ENCODE data around the gene SH3TC1.

The SH3TC1 gene

DNA sequence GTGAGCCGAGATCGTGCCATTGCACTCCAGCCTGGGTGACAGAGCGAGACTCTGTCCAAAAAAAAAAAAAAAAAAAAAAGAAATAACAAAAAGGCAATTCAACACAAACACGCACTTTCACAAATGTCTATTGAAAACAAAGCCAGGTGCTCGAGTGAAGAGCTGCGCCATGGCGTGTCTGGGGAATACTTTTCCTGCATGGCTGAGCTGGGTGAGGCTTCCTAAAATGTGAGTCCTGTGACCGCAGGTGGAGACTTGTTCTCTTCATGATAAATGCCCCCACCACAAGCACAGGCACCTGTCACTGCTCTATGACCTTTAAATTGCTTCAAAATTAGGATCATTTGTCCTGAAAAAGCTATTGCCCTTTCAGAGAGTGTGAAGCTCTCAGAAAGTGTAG lies 36.5 kb upstream of the SH3TC1 start:
- no peaks in the 10 kb centered on the region for H3K9me3 ChIP-seq (ENCODE audit: insufficient read depth, low read length)
- no peak overlapping the region for H3K9ac ChIP-seq (ENCODE audit: low read length)
- H4K20me1 ChIP-seq (ENCODE audit: low read depth, low read length), result no peaks in the 10 kb centered on the region
- TF ChIP-seq EZH2phosphoT487 (conservative IDR thresholded peaks at IDR 0.05; ENCODE audit: low read length), result no peak
- TF ChIP-seq, protein P1, sequence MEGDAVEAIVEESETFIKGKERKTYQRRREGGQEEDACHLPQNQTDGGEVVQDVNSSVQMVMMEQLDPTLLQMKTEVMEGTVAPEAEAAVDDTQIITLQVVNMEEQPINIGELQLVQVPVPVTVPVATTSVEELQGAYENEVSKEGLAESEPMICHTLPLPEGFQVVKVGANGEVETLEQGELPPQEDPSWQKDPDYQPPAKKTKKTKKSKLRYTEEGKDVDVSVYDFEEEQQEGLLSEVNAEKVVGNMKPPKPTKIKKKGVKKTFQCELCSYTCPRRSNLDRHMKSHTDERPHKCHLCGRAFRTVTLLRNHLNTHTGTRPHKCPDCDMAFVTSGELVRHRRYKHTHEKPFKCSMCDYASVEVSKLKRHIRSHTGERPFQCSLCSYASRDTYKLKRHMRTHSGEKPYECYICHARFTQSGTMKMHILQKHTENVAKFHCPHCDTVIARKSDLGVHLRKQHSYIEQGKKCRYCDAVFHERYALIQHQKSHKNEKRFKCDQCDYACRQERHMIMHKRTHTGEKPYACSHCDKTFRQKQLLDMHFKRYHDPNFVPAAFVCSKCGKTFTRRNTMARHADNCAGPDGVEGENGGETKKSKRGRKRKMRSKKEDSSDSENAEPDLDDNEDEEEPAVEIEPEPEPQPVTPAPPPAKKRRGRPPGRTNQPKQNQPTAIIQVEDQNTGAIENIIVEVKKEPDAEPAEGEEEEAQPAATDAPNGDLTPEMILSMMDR (IDR thresholded peaks at IDR 0.05; ENCODE audit: insufficient read depth, low read length, poor library complexity, severe bottlenecking), result no peak
- H3K79me2 ChIP-seq (ENCODE audit: insufficient read depth, low read length), result no peaks in the 10 kb centered on the region
- no peak overlapping the region for H2AFZ ChIP-seq (ENCODE audit: low read depth, low read length, severe bottlenecking)
- H3K4me3 ChIP-seq (ENCODE audit: insufficient read depth, low read length, poor library complexity, severe bottlenecking), result no peak overlapping the region
- H3K27ac ChIP-seq (ENCODE audit: low read depth, low read length), result no peak overlapping the region
- H3K36me3 ChIP-seq (ENCODE audit: low read length), result no peaks in the 10 kb centered on the region
- H3F3A ChIP-seq (ENCODE audit: insufficient read depth), result no peaks in the 10 kb centered on the region
- H3K27me3 ChIP-seq (ENCODE audit: low read length), result no peaks in the 10 kb centered on the region
- H3K4me2 ChIP-seq (ENCODE audit: low read depth, low read length, poor library complexity, severe bottlenecking), result no peak overlapping the region
- H3K9me2 ChIP-seq (replicated peaks; ENCODE audit: insufficient read depth, low read length), result no peaks in the 10 kb centered on the region

DNA sequence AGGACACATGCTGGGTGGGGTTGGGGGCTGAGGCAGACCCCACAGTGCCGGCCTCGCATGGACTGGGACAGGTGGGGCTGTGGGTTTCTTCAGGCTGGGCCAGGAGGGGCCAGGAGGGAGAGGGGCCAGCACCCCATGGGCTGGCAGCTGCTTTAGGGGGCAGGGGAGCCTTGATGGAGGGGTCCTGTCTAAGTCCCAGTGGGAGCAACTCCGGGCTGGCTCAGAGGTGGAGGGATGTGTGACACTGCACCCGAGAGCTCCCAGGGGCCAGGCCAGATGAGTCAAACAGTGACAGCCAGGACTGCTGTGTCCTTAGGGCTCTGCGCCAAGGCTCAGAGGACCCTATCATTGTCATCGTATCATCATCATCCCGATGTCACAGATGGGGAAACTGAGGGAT lies 36.1 kb upstream of the SH3TC1 start:
- Histone ChIP-seq H3K9me3 (ENCODE audit: insufficient read depth, low read length) (no peaks in the 10 kb centered on the region), H3K4me3 (ENCODE audit: insufficient read depth, low read length, poor library complexity, severe bottlenecking) (no peak overlapping the region), H2AFZ (ENCODE audit: low read depth, low read length, severe bottlenecking) (no peak overlapping the region), H3K9ac (ENCODE audit: low read length) (no peak overlapping the region), H3K27me3 (ENCODE audit: low read length) (no peaks in the 10 kb centered on the region), H3K27ac (ENCODE audit: low read depth, low read length) (no peak overlapping the region), H3K9me2 (replicated peaks; ENCODE audit: insufficient read depth, low read length) (no peaks in the 10 kb centered on the region), H4K20me1 (ENCODE audit: low read depth, low read length) (no peaks in the 10 kb centered on the region), H3K36me3 (ENCODE audit: low read length) (no peaks in the 10 kb centered on the region), H3F3A (ENCODE audit: insufficient read depth) (no peaks in the 10 kb centered on the region), H3K79me2 (ENCODE audit: insufficient read depth, low read length) (no peaks in the 10 kb centered on the region), H3K4me2 (ENCODE audit: low read depth, low read length, poor library complexity, severe bottlenecking) (no peak overlapping the region)
- TF ChIP-seq, protein P1 (IDR thresholded peaks at IDR 0.05; ENCODE audit: insufficient read depth, low read length, poor library complexity, severe bottlenecking), result no peak
- no peak for TF ChIP-seq EZH2phosphoT487 (conservative IDR thresholded peaks at IDR 0.05; ENCODE audit: low read length)

DNA sequence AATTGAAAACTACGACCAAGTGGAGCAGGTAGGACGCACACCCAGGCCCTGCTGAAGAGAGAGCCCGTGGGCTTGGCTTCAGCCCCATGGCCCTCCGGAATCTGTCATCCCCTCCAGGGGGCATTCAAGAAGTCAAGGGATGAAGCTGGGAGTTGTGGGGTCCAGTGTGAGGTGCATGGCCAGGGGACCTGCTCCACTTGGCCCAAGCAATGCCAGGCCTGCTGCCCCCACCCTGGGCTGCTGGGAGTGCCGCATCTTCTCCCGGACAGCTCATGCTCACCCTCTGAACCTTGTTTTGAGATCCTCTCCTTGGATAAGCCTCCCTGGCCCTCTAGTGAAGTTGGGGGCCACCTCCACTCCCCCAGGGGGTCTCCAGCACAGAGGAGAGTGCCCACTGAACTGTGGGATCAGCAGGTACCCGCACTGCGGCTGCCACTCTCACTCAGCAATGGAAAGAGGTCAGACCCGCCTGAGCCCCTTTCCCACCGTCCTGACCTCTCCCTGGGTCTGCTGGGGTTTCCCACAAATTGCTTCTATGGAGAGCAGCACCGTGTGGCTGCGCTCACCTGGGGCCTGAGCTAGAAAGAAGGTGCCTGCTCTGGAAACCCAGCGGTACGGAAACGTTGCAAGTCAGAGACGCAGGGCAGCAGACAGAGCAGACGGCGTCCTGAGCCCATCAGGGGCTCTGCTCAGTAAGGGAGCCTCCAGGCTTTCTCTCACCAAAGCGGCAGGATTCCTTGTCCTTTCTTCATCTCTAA lies 35.5 kb upstream of the SH3TC1 start:
- Histone ChIP-seq H3K9me2 (replicated peaks; ENCODE audit: insufficient read depth, low read length) (no peaks in the 10 kb centered on the region), H3K36me3 (ENCODE audit: low read length) (no peaks in the 10 kb centered on the region), H3K27ac (ENCODE audit: low read depth, low read length) (no peak overlapping the region), H3K9ac (ENCODE audit: low read length) (no peak overlapping the region), H3K4me2 (ENCODE audit: low read depth, low read length, poor library complexity, severe bottlenecking) (no peak overlapping the region), H3K9me3 (ENCODE audit: insufficient read depth, low read length) (no peaks in the 10 kb centered on the region), H4K20me1 (ENCODE audit: low read depth, low read length) (no peaks in the 10 kb centered on the region), H3K4me3 (ENCODE audit: insufficient read depth, low read length, poor library complexity, severe bottlenecking) (no peak overlapping the region), H3K79me2 (ENCODE audit: insufficient read depth, low read length) (no peaks in the 10 kb centered on the region), H2AFZ (ENCODE audit: low read depth, low read length, severe bottlenecking) (no peak overlapping the region), H3F3A (ENCODE audit: insufficient read depth) (no peaks in the 10 kb centered on the region), H3K27me3 (ENCODE audit: low read length) (no peaks in the 10 kb centered on the region)
- TF ChIP-seq, protein P1 (IDR thresholded peaks at IDR 0.05; ENCODE audit: insufficient read depth, low read length, poor library complexity, severe bottlenecking), result no peak
- TF ChIP-seq EZH2phosphoT487 (conservative IDR thresholded peaks at IDR 0.05; ENCODE audit: low read length), result no peak

All from SU-DHL-6 (cell line).